GM19467 (cell line): Measurements from ENCODE around the gene RSAD1.
A peak's percentile ranks its signal among the peaks of the same experiment; 100 is the strongest.

Experiments used
- ATAC-seq: cut with Tn5 transposase; IDR thresholded peaks from one replicate; pipeline ENCODE4 v1.9.1; 2021; ENCODE audit warnings: mild to moderate bottlenecking, moderate library complexity; ENCODE audit not compliant: unreplicated experiment

The RSAD1 gene

GRCh38 chr17:50478391-50479381, at the start of gene RSAD1:
Gene RSAD1, plus strand, starts transcription at chr17:50478860. Its CDS starts 25 bp downstream, at chr17:50478885.
- ATAC-seq, result peak; percentile 86

GRCh38 chr17:50429793-50430192, 48.9 kb upstream of the RSAD1 start:
- ATAC-seq, result no peak

- no peak for ATAC-seq
Observed at GRCh38 chr17:50430821-50431618, 47.6 kb upstream of the RSAD1 start.

- ATAC-seq, result no peak
Observed at GRCh38 chr17:50432125-50432762, 46.4 kb upstream of the RSAD1 start.

GRCh38 chr17:50437409-50437808, 41.3 kb upstream of the RSAD1 start:
- ATAC-seq, result no peak

GRCh38 chr17:50439008-50439407, 39.7 kb upstream of the RSAD1 start:
- no peak for ATAC-seq

- ATAC-seq, result no peak
Observed at GRCh38 chr17:50440172-50440837, 38.4 kb upstream of the RSAD1 start.

- ATAC-seq, result no peak
Observed at GRCh38 chr17:50440838-50441829, 37.5 kb upstream of the RSAD1 start.

GRCh38 chr17:50443505-50443974, 35.1 kb upstream of the RSAD1 start:
- no peak for ATAC-seq

- no peak for ATAC-seq
Observed at GRCh38 chr17:50444841-50445715, 33.6 kb upstream of the RSAD1 start.

- ATAC-seq, result no peak
Observed at GRCh38 chr17:50445730-50446325, 32.8 kb upstream of the RSAD1 start.

- ATAC-seq, result no peak
Observed at GRCh38 chr17:50447870-50448595, 30.6 kb upstream of the RSAD1 start.

GRCh38 chr17:50448643-50449042, 30.0 kb upstream of the RSAD1 start:
- ATAC-seq, result no peak

GRCh38 chr17:50451943-50452629, 26.6 kb upstream of the RSAD1 start:
- no peak for ATAC-seq

GRCh38 chr17:50452630-50453300, 25.9 kb upstream of the RSAD1 start:
- no peak for ATAC-seq

- ATAC-seq, result no peak
Observed at GRCh38 chr17:50453901-50454300, 24.8 kb upstream of the RSAD1 start.
